A673 (cell line): ENCODE measurements around the gene SP140L. TPM values are rescaled to one million over a fixed set of nuclear protein-coding genes. Genes with fewer than 3 reads are reported as not detected.

Experiments
- BruUV-seq: library from RNA; stranded (reverse); fragments of 400-500 nt; replicated peaks from 2 replicates; lab custom pipeline; 2021; lab: Mats Ljungman, UMichigan
- CTCF ChIA-PET: fragments of 300-600 bp; sonication (Branson Sonifier 250); formaldehyde crosslinking; loops from one replicate; lab custom pipeline; 2022; ENCODE audit warnings: antibody characterized with exemption; lab: Charles Lee
- POLR2A ChIA-PET: fragments of 300-600 bp; sonication (Branson Sonifier 250); formaldehyde crosslinking; loops from one replicate; lab custom pipeline; 2022; ENCODE audit warnings: antibody characterized with exemption; ENCODE audit not compliant: low non-redundant PET; lab: Charles Lee
- DNase-seq: peaks from one replicate; pipeline ENCODE4 v3.0.0-alpha.2; 2015; ENCODE audit warnings: low spot score
- H3K27ac ChIP-seq: fragments of 200-600 bp; sonication (generic); 2 replicates; pipeline ENCODE4 v1.5.1; 2016; ENCODE audit warnings: mixed run types, low read depth, mild to moderate bottlenecking, mixed read lengths, antibody characterized with exemption, low read length; ENCODE audit not compliant: poor library complexity, severe bottlenecking
- H3K27me3 ChIP-seq: fragments of 200-600 bp; sonication (generic); replicated peaks from 2 replicates; pipeline ENCODE4 v1.6.1; 2017; ENCODE audit warnings: mixed run types, low read depth, mild to moderate bottlenecking, mixed read lengths, antibody characterized with exemption, low read length; ENCODE audit not compliant: insufficient read depth, poor library complexity
- H3K36me3 ChIP-seq: fragments of 200-600 bp; sonication (generic); 2 replicates; pipeline ENCODE4 v1.6.1; 2016; ENCODE audit warnings: mixed run types, mild to moderate bottlenecking, mixed read lengths, antibody characterized with exemption, low read length; ENCODE audit not compliant: insufficient read depth, poor library complexity, severe bottlenecking
- H3K4me1 ChIP-seq: fragments of 200-600 bp; sonication (generic); 2 replicates; pipeline ENCODE4 v1.6.1; 2017; ENCODE audit warnings: mixed run types, mild to moderate bottlenecking, mixed read lengths, antibody characterized with exemption, low read length; ENCODE audit not compliant: insufficient read depth, poor library complexity, severe bottlenecking
- H3K4me3 ChIP-seq: fragments of 200-600 bp; sonication (generic); 2 replicates; pipeline ENCODE4 v1.5.1; 2016; ENCODE audit warnings: low read depth, mixed run types, mild to moderate bottlenecking, mixed read lengths, low read length; ENCODE audit not compliant: poor library complexity, severe bottlenecking
- H3K9me3 ChIP-seq: fragments of 200-600 bp; sonication (generic); 2 replicates; pipeline ENCODE4 v1.6.1; 2016; ENCODE audit warnings: mixed run types, low read depth, mild to moderate bottlenecking, mixed read lengths, antibody characterized with exemption, low read length; ENCODE audit not compliant: poor library complexity, severe bottlenecking
- CTCF ChIP-seq: fragments of 300-800, 200-600 bp; sonication (generic); conservative IDR thresholded peaks from 2 replicates; pipeline ENCODE4 v1.5.1; 2017; ENCODE audit warnings: low read depth, mild to moderate bottlenecking, antibody characterized with exemption, low read length, moderate library complexity, mixed read lengths
- EZH2 ChIP-seq: fragments of 200-600 bp; sonication (generic); IDR thresholded peaks from 2 replicates; pipeline ENCODE4 v1.6.1; 2017; ENCODE audit warnings: borderline replicate concordance, low read depth, mild to moderate bottlenecking, mixed read lengths, antibody characterized with exemption, low read length; ENCODE audit not compliant: poor library complexity, severe bottlenecking
- intact Hi-C: fragments of 100-400 bp; cut with micrococcal nuclease; formaldehyde crosslinking; loops from one replicate; pipeline ENCODE4 v1.10.0; 2022; ENCODE audit not compliant: unreplicated experiment
- total RNA-seq: library from RNA; stranded (reverse); gene quantifications from 2 replicates; pipeline ENCODE4 v1.2.3, GENCODE V29; 2021

The SP140L gene
- total RNA-seq, 1 experiment from 2014 or later: 0.37 TPM

- POLR2A ChIA-PET: no interaction called here
- no peaks in the 10 kb centered on the region for H3K4me1 ChIP-seq
- no peak overlapping the region for H3K4me3 ChIP-seq
- H3K9me3 ChIP-seq: no peaks in the 10 kb centered on the region
- BruUV-seq: no TSS peak
- no peaks in the 10 kb centered on the region for H3K36me3 ChIP-seq
- no peak overlapping the region for H3K27ac ChIP-seq
- intact Hi-C loops: no loop called here
- CTCF ChIA-PET: no interaction called here
- peaks cover 20% of the 10 kb centered on the region for H3K27me3 ChIP-seq
- DNase-seq: no peak
- TF ChIP-seq EZH2 (no peak), CTCF (no peak)
These were observed 86.5 kb downstream of the SP140L start for GRCh38 chr2:230413479-230413878.

GRCh38 chr2:230414302-230414701 lies 87.3 kb downstream of the SP140L start:
- H3K4me1 ChIP-seq: no peaks in the 10 kb centered on the region
- CTCF ChIA-PET: no interaction called here
- H3K4me3 ChIP-seq: no peak overlapping the region
- no peaks in the 10 kb centered on the region for H3K36me3 ChIP-seq
- H3K27ac ChIP-seq: no peak overlapping the region
- no TSS peak for BruUV-seq
- H3K9me3 ChIP-seq: no peaks in the 10 kb centered on the region
- POLR2A ChIA-PET: no interaction called here
- DNase-seq: no peak
- H3K27me3 ChIP-seq: peaks cover 20% of the 10 kb centered on the region
- intact Hi-C loops: no loop called here
- TF ChIP-seq CTCF: no peak
- no peak for TF ChIP-seq EZH2

GRCh38 chr2:230416061-230416721 lies 89.2 kb downstream of the SP140L start, which contains the start of gene SP100:
Gene SP100 (plus strand): TSS chr2:230416201. CDS start chr2:230416297, 96 bp downstream.
- BruUV-seq: TSS peak; percentile 46
- no peak within 1 kb of the TSS for H3K27ac ChIP-seq
- peak; percentile 21 for DNase-seq
- no peaks in the 10 kb centered on the region for H3K9me3 ChIP-seq
- H3K4me1 ChIP-seq: no peaks in the 10 kb centered on the region
- H3K4me3 ChIP-seq: no peak within 1 kb of the TSS
- no peaks in the 10 kb centered on the region for H3K36me3 ChIP-seq
- intact Hi-C loops: no loop called here
- peaks cover 10% of the 10 kb centered on the region for H3K27me3 ChIP-seq
- POLR2A ChIA-PET: no interaction called here
- CTCF ChIA-PET: no interaction called here
- TF ChIP-seq EZH2: no peak
- TF ChIP-seq CTCF: no peak
